Mucosa of stomach (tissue), 1 donor: ENCODE measurements around the gene UBL4A.

ENCODE experiments used
- H3K27me3 ChIP-seq: one replicate; pipeline ENCODE4 v1.7.0; 2013; ENCODE audit warnings: mild to moderate bottlenecking, low read length; ENCODE audit not compliant: control insufficient read depth, insufficient read depth
- H3K36me3 ChIP-seq: one replicate; pipeline ENCODE4 v1.7.0; 2013; ENCODE audit warnings: low read length; ENCODE audit not compliant: control insufficient read depth, insufficient read depth
- H3K4me1 ChIP-seq: one replicate; pipeline ENCODE4 v1.7.0; 2013; ENCODE audit warnings: mild to moderate bottlenecking, low read length; ENCODE audit not compliant: control insufficient read depth, insufficient read depth
- H3K4me3 ChIP-seq: one replicate; pipeline ENCODE4 v1.7.0; 2013; ENCODE audit warnings: low read length
- H3K9ac ChIP-seq: one replicate; pipeline ENCODE4 v1.7.0; 2013; ENCODE audit warnings: mild to moderate bottlenecking, low read length, moderate library complexity
- H3K9me3 ChIP-seq: one replicate; pipeline ENCODE4 v1.7.0; 2013; ENCODE audit warnings: mild to moderate bottlenecking, low read length, moderate library complexity; ENCODE audit not compliant: control insufficient read depth
- donor health status: Pancreatic carcinoma.

The UBL4A gene

GRCh38 chrX:154472685-154473632, 13.5 kb downstream of the UBL4A start:
- Histone ChIP-seq H3K4me1 (peaks cover 5% of the 10 kb centered on the region), H3K36me3 (no peaks in the 10 kb centered on the region), H3K9ac (no peak overlapping the region), H3K27me3 (no peaks in the 10 kb centered on the region), H3K4me3 (no peak overlapping the region), H3K9me3 (no peaks in the 10 kb centered on the region)

DNA sequence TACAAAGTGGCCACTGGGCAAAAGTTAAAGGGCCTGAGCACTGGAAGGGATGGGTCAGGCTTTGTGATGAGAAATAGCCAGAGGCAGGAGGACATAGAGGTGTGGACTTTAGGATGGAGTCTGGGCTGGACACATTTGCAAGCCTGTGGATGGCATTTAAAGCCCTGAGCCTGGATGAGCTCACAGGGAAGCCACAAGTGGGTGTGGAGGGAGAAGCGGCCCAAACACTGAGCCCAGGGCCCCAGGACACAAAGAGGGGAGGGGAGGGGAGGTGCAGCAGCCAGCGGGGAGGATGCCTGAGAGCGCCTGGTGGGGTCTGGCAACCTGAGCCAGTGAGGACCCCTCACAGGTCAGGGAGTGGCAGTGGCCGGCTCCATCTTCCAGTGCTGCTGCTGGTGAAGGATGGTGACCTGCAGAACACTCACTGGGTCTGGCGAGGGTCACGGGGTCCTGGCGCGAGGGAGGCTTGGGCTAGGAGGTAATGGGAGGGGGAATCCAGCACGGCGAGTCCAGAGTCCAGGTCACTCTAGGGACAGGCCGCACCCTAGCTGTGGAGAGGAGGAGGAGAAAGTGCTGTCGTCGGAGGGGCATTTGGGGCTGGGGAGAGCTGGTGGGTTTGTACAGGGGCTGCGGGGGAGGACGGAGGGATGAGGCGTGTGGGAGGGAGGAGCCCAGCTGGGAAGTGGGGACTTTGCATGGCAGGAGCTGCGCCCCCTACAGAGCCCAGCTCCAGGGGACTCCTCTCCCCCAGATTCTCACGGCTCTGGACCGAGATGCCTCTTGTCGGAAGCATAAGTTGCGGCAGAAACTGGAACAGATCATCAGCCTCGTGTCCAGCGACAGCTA, 14.4 kb downstream of the UBL4A start:
- Histone ChIP-seq H3K4me1 (peaks cover 5% of the 10 kb centered on the region), H3K36me3 (no peaks in the 10 kb centered on the region), H3K9me3 (no peaks in the 10 kb centered on the region), H3K9ac (no peak overlapping the region), H3K4me3 (no peak overlapping the region), H3K27me3 (no peaks in the 10 kb centered on the region)

- Histone ChIP-seq H3K4me1 (peaks cover 5% of the 10 kb centered on the region), H3K36me3 (no peaks in the 10 kb centered on the region)
Measured at GRCh38 chrX:154470914-154471568, 15.4 kb downstream of the UBL4A start.

GRCh38 chrX:154470434-154470833, 16.0 kb downstream of the UBL4A start:
- Histone ChIP-seq H3K36me3 (no peaks in the 10 kb centered on the region), H3K9me3 (no peaks in the 10 kb centered on the region), H3K27me3 (no peaks in the 10 kb centered on the region), H3K4me1 (peaks cover 5% of the 10 kb centered on the region), H3K9ac (no peak overlapping the region), H3K4me3 (no peak overlapping the region)

More at GRCh38 chrX:154470914-154471568, 15.4 kb downstream of the UBL4A start:
- Histone ChIP-seq H3K9ac (no peak overlapping the region), H3K4me3 (no peak overlapping the region), H3K27me3 (no peaks in the 10 kb centered on the region), H3K9me3 (no peaks in the 10 kb centered on the region)

GRCh38 chrX:154469880-154470279, 16.5 kb downstream of the UBL4A start:
- H3K36me3 ChIP-seq = no peaks in the 10 kb centered on the region
- peaks cover 5% of the 10 kb centered on the region for H3K4me1 ChIP-seq
- H3K27me3 ChIP-seq = no peaks in the 10 kb centered on the region
- no peak overlapping the region for H3K4me3 ChIP-seq
- no peaks in the 10 kb centered on the region for H3K9me3 ChIP-seq
- H3K9ac ChIP-seq = no peak overlapping the region

- no peaks in the 10 kb centered on the region for H3K36me3 ChIP-seq
- no peak overlapping the region for H3K9ac ChIP-seq
- H3K27me3 ChIP-seq = no peaks in the 10 kb centered on the region
- peaks cover 5% of the 10 kb centered on the region for H3K4me1 ChIP-seq
- no peak overlapping the region for H3K4me3 ChIP-seq
- no peaks in the 10 kb centered on the region for H3K9me3 ChIP-seq
Measured at GRCh38 chrX:154469114-154469513, 17.3 kb downstream of the UBL4A start.

- Histone ChIP-seq H3K27me3 (no peaks in the 10 kb centered on the region), H3K9me3 (no peaks in the 10 kb centered on the region), H3K9ac (no peak overlapping the region), H3K4me3 (no peak overlapping the region), H3K36me3 (no peaks in the 10 kb centered on the region), H3K4me1 (peaks cover 5% of the 10 kb centered on the region)
Measured at GRCh38 chrX:154468217-154468616, 18.2 kb downstream of the UBL4A start.

- no peaks in the 10 kb centered on the region for H3K27me3 ChIP-seq
- no peaks in the 10 kb centered on the region for H3K36me3 ChIP-seq
- no peak overlapping the region for H3K4me3 ChIP-seq
- peaks cover 2% of the 10 kb centered on the region for H3K4me1 ChIP-seq
- no peaks in the 10 kb centered on the region for H3K9me3 ChIP-seq
- no peak overlapping the region for H3K9ac ChIP-seq
Measured at GRCh38 chrX:154467556-154467955, 18.9 kb downstream of the UBL4A start.

GRCh38 chrX:154466907-154467306, 19.5 kb downstream of the UBL4A start:
- Histone ChIP-seq H3K9ac (no peak overlapping the region), H3K9me3 (no peaks in the 10 kb centered on the region), H3K4me1 (no peaks in the 10 kb centered on the region), H3K4me3 (no peak overlapping the region), H3K36me3 (no peaks in the 10 kb centered on the region), H3K27me3 (no peaks in the 10 kb centered on the region)

DNA sequence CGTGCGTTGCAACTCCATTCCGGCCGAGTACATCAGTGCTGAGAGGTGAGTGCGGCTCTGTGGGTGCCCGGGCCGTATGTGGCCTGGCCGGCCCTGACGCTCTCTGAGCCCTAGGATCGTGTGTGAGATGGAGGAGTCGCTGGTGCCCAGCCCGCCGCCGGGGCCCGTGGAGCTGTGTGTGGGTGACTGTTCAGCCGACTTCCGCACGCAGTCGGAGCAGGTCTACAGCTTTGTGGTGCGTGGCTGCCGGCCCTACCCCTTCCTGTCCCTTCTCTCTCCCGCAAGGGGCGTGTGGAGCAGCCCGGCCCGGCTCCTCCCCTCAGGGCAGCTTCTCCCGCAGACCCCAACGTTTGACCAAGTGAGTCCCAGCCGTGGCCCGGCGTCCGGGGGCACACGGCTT, 20.4 kb downstream of the UBL4A start:
- H3K4me3 ChIP-seq = no peak overlapping the region
- H3K9me3 ChIP-seq = no peaks in the 10 kb centered on the region
- no peaks in the 10 kb centered on the region for H3K27me3 ChIP-seq
- no peaks in the 10 kb centered on the region for H3K36me3 ChIP-seq
- H3K9ac ChIP-seq = no peak overlapping the region
- H3K4me1 ChIP-seq = no peaks in the 10 kb centered on the region

GRCh38 chrX:154465601-154466000, 20.8 kb downstream of the UBL4A start:
- H3K27me3 ChIP-seq = no peaks in the 10 kb centered on the region
- H3K9me3 ChIP-seq = no peaks in the 10 kb centered on the region
- no peak overlapping the region for H3K9ac ChIP-seq
- no peaks in the 10 kb centered on the region for H3K4me1 ChIP-seq
- no peaks in the 10 kb centered on the region for H3K36me3 ChIP-seq
- H3K4me3 ChIP-seq = no peak overlapping the region
